ENCODE measurements around the gene ORM2.
"Not testable (repeated sequence)": the region's sequence is repeated elsewhere in the genome, so short reads cannot be mapped to it uniquely, and the experiment has no call there.

Gene ORM2

DNA sequence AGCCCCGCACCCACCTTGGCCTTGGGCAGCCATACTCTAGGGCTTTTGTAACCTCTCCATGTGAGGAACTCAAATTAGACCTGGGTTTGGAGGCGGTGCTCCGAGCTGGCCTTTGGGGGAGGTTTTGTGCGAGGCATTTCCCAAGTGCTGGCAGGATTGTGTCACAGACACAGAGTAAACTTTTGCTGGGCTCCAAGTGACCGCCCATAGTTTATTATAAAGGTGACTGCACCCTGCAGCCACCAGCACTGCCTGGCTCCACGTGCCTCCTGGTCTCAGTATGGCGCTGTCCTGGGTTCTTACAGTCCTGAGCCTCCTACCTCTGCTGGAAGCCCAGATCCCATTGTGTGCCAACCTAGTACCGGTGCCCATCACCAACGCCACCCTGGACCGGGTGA lies at the start of gene ORM2:
Gene ORM2 (plus strand): TSS at position 245 of the 398 bp plus-strand sequence. CDS start 36 bp downstream, at position 281.
- DNase-seq = not testable (repeated sequence)

DNA sequence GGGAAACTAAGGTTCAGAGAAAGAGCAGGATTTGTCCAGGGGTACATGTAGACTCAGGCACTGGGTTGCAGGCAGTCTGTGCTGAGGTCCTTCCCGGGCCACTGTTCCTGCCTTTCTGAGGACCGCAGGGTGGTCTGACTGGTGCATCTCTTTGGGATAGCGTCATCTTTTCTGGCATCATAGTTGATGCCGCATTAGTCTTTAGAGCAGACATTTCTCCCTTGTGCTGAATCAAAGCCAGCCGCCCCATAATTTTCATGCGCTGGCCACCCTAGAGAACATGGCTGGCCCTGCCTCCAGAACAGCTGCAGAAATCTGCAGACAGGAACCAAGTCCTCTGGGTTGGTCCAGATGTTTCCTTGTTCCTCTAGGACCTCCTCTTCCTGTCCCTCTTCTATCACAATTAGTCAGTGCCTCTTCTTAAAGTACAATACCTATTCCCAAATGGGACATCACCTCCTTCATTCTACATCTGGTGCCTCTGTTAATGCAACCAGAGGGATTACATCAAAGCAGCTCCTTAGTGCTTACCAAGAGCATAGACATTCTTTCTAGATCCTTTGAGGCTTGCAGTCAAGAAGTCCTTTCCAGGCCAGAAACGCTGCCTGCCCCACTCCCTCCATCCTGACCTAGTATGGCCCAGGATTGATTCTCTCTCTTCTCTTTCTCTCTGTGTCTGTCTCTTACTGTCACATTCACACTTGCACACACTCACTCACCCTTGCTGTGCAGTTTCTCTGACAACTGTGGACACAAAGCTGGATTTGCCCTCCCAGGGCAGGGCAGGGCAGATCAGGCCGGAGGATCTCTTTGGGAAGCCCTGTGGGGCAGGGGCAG lies 48.8 kb upstream of the ORM2 start:
- no peak for DNase-seq

DNA sequence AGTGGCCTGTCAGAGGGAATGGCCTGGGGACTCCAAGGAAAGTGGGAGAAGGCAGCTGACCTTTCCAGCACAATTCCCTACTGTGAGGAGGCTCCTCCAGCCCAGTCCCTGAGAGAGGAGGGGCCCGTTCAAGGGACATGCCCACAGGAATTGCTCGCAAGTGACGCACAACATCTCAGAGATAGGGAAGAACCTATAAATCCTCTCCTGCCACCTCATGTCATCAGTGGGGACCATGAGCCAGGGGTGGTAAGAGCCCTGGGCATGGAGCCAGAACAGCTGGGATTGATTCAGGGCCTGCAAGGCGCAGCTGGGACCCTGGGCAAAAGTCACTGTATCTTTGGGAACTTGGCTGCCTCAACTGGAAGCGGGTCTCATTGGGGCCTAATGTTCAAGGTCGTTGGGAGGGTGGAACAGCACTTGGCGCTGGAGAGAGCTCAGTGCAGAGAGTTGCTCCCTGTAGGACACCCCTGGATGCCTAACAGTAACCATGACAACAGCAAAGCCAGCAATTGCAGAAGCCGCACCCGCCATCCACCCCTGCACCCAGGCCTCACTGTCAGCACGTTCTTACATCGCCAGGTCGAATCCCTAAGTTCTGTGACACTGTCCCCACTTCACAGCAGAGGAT lies 48.1 kb upstream of the ORM2 start:
- DNase-seq = no peak

DNA sequence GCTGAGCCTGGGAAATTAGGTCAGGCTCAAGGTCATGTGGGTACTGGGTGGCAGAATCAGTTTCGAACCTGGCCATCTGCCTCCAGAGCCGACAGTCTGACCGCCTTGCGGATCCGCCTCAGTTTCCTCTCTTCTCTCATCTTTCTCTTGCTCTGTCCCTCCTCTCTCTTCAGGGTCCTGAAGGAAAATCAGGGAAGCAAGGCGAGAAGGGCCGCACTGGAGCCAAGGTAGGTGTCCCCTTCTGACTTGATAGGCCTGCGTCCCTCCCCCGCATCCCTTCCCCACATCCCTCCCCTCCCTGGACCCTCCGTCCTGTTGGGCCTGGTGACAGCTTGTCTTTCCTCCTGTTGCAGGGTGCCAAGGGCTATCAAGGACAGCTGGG lies 47.6 kb upstream of the ORM2 start:
- DNase-seq = no peak

DNA sequence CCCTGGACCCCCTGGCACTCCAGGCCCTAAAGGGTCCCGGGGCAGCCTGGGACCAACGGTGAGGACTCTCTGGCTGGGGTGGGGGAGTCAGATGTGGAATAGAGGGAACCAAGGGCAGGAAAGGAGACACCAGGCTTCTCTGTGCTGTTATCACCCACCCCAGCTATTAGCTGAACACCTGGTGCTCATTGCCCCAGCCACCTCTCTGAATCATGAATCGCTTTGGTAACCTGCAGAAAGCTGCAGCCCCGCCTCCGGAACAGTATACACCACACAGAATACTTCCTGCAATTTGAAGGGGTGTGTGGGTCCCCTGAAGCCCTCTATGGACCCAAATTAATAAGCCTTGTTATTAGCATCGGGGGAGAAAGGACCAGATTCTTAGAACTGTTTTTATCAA lies 47.2 kb upstream of the ORM2 start:
- no peak for DNase-seq

DNA sequence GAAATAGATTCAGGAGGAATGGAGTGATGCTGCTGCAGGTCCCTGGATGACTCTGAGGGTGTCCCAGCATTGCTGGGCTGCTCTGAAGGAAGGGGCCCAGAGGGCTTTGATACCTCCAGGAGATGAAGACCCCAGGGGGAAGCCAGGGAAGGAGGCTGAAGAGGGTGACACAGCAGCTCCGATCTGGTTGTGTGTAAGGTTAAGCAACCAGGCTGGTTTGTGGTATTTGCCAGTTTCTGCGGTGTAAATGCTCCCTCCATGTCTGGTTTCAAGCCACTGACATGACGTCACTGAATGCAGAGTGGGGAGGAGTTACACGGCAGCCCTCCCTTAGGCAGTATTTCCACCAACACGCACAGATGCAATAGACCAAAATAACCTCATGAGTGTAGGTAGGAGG lies 46.7 kb upstream of the ORM2 start:
- DNase-seq = peak; percentile 64

DNA sequence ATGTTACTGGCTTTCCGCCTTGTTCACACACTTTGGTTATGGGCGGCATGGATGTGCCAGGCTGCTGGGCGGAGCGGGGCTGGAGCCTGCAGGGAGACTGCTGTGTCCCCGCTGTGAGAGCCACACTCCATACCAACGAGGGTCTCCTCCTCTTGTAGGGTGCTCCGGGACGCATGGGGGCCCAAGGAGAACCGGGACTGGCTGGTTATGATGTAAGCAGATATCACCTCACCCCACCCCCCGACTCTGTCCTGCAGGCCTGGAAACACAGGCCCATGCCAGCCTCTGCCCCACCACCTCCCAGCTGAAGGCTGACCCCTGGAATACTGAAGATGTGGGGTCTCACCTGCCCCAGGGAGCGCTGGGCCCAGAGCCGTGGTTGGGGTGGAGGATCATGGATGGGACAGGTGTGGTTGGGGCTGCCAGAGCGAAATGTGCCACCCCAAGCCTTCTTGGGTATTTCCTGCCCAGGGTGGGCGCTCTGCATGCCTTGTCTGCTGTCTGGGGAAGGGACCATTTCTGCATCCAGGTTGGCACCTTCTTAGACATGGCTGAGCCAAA lies 46.0 kb upstream of the ORM2 start:
- DNase-seq = no peak

DNA sequence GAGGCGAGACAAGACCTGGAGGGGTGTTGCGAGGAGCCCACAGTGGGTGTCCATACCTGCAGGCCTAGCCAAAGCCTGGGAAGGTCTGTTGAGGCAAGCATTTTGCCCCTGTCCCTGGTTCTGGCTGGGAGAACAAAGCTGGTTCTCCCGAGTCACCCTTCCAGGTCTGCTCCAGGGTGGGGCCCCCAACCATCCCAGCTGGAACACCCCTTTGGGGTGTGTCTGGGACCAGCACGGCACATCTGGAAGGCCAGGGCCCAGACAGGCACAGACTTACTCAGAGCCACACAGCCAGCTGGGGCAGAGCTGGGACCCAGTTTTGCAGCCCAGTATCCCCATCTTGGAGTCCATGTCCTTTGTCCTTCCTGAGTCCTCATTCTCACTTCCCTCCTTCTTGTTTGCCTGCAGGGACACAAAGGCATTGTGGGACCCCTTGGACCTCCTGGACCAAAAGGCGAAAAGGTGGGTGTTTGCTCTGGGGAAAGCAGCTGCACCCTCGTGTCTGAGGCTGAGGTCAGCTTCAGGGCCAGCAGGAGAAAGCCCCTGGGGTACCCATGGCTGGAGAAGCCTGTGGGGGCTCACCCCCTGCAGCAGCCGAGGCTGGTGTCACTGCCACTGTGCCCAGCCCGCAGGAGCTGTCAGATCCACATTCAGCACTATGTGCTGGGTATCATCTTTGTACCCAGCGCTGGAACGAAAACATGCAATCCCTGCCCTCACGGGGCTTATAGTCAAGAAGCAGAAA lies 45.2 kb upstream of the ORM2 start:
- DNase-seq = no peak

DNA sequence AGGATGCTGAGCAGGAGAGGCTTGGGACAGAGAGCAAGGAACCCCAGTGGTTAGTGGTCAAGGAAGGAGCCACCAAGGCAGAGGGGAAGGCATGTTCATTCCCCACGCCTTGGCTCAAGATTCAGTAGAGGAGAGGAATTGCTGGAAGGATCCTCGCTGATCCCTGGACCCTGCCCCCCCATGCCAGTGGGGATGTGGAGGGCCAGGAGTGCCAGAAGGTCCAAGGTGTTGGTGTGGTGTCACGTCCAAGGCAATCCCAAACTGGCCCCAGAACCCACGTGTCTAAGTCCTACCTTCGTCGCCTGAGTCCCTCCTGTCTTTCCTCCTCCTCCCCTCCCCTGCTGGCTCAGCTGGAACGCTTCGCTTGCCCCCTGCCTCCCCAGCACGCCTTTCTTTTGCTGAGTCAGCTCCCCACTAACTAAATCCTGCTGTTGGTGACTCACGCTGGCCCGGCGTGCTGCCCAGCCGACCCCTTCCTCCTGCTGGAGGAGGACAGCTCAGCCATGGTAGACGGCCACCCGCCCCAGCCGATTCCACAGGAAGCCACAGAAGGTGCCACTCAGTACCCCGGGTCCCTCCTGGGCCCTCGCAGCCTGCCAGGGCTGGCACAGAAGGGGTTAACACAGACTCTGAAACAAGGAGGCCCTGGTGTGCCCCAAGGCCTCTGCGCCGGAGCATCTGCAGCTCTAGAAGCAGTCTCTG lies 44.4 kb upstream of the ORM2 start:
- no peak for DNase-seq

DNA sequence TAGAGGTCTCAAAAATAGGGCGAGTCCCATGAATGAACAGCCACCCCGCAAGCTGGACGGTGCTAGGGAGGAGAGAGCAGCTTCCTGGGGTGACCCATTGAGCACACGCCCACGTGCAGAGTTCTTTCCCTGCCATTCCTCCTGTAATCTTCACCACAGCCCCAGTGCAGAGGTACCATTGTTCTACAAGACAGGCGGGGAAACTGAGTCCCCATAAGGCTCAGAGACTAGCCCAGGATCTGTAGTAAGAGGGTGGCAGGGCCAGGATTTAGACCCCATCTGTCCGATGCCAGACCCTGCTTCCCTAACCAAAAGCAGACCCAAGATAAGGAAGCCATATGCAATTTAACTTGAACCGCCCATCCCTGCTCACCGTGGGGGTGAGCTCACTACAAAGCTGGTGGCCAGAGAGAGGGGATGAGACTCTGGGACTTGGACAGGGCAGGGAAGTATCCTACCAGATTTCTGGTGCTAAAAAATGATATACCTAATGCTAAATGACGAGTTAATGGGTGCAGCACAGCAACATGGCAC lies 43.5 kb upstream of the ORM2 start:
- DNase-seq = no peak

DNA sequence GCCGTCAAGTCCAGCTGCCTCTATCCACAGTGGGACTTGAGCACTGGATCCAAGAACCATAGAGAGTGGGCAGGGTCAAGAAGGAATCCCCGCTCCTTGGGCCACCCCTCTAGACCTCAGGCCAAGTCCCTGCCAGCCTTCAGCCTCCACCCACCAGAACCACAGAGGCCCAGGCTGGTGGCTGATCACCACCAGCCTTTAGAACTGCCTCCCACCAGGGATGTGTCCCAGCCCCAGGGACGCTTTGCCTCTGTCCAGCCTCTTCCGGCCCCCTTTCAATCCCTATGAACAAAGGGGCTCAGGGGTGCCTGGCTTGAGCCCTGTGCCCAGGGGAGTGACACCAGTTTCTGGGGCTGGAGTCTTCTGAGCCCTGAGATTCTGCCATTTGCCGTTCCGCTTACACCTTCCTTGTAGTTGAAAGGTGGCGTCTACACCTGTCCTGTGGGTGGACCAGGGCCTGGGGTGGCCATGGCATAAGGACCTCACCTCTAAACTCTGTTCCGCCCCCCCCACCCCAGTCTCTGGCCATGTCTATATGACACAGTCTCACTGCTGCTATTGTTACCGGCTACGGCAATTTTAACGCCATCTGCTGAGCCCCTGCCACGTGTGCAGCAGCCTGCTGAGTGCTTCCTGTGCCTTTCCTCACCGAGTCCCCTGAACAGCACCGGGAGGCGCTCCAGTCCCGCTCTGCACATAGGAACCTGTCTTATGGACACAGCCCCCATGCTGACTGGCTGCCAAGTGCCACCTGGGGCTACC lies 42.5 kb upstream of the ORM2 start:
- DNase-seq = no peak

DNA sequence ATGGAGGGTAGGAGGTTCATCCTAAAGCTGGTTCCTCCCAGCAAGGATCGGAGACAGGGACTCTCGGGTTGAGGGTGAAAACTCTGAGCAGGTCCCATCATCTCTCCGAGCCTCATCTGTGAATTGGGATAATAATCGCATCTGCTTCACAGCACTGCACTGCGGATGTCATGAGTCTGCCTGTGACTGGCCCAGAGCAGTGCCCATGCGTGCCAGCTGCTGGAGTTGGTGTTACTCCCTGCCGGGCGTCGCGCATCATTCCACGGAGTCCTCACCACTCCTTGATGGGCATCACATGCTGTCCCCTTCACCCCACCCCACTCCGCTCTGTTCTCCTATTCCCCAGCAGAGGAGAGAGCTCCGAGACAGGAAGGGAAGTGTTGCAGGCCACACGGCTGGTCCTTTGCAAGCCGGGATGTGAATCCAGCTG lies 41.9 kb upstream of the ORM2 start:
- DNase-seq = no peak

DNA sequence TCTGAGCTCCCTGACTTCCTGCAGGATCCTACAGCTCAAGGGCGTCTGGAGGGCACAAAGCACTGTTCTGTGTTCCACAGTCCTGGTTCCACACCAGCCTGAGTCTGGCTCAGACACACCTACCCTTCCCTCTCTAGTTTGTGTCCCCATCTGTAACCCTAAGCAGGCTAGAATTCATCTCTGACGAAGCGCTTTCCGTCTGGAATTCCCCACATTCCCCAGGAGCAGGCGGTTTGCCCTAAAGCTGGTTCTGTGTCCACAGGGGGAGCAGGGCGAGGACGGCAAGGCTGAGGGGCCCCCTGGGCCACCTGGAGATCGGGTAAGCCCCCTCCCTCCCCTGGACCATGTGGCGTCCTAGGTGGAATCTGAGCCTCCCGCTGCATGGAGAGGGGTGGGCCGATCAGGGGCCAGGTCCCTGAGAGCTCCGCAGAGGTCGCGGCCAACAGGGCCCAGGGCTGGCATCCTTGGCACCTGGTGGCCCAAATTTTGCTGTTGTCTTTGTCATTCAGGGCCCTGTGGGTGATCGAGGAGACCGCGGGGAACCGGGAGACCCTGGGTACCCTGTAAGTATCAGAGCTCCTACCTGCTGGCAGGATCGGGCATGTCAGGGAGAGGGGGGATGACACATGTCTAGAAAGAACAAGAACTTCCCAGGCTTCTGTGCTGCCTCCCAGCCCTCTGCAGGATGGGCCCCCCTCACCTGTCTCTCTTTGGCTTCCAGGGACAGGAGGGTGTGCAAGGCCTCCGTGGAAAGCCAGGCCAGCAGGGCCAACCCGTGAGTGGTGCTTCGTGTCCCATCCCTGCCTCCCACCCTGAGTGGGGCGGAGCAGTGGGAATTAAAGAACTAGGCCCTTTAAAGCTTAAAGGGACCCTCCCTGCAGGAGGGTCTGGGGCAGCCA lies 41.2 kb upstream of the ORM2 start:
- DNase-seq = no peak

DNA sequence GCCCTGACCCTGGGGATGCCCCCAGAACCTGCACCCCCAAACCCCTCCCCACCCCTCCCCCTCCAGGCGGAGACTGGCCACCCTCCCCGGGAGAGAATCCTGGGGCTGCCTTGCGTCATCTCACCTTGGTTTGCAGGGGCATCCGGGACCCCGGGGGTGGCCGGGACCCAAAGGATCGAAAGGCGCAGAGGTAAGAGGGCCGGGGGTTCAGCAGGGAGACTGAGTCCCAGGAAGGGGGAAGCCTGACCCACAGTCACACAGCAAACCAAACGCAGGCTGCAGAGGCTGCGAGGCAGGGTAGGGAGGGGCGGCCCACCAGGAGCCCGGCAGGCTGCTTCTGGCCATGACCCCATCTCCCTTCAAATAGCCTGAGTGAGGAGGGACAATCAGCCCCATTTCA lies 40.6 kb upstream of the ORM2 start:
- DNase-seq = no peak

DNA sequence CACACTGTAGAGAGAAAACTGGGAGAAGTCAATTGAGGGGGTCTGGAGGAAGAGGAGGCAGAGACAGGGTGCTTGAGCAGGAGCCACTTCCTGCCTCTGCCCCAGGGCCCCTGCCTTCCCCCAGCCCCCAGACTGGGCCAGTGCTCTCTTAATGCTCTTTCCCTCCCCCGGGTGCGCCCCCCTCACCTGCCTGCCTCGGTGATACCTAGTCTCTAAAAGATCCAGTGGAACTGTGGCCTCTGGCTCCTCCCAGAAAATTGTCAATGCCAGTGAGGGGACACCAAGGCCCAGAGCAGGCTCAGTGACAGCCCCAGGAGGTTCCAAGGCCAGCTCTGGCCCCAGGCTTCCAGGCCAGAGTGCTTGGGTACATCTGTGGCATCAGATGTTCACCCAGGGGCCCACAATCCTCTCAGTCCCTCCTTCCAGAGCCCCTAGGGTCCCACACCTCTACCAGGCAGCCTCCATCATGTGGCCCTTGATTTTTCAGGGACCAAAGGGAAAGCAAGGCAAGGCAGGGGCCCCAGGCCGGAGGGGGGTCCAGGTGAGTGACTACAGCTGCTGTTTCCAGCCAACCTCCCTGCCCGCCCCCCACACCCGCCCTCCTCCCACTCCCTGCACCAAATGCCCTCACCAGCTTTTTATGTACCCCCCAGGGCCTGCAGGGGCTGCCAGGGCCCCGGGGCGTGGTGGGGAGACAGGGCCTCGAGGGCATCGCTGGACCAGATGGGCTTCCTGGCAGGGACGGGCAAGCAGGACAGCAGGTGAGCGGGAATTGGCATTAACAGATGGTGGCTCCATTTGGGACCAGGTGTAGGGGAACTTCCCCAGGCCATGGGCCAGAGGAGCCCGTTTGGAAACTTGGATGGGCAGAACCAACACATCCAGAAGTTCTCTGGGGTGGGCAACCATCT lies 39.8 kb upstream of the ORM2 start:
- DNase-seq = no peak

DNA sequence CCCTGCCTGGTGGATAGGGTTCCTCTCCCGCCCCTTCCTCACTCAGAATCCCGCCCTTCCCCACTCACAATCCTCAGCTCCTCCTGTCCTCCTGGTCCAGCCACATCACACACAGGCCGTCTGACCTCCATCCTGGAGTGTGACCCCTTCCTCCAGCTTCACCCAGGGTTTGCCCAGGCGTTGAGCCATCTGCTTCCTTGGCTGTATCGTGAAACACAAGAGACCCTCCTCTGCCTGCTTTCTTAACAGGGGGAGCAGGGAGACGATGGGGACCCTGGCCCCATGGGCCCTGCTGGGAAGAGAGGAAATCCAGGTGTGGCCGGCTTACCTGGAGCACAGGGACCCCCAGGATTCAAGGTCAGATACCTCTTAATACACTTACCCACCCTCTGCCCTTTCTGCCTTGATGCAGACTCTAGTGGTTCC lies 39.1 kb upstream of the ORM2 start:
- no peak for DNase-seq

DNA sequence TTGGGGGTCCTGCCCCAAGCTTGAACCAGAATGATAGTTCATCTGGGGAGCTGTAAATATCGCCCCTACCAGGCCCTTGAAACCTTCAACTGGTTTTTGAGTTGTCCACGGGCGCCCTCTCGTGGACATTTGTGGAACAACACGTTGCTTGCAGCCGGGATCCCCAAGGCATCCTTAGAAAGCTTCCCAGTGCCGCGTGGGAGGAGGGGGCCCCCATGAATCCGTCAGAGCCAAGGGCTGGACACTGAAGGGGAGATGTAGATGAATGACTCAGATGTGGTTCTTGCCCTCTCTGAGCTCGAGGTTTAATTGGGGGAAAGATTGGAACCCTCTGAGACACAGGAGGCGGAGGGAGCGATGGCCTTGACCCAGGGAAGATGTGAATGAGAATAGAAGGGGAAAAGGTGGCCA lies 38.6 kb upstream of the ORM2 start:
- peak; percentile 70 for DNase-seq

DNA sequence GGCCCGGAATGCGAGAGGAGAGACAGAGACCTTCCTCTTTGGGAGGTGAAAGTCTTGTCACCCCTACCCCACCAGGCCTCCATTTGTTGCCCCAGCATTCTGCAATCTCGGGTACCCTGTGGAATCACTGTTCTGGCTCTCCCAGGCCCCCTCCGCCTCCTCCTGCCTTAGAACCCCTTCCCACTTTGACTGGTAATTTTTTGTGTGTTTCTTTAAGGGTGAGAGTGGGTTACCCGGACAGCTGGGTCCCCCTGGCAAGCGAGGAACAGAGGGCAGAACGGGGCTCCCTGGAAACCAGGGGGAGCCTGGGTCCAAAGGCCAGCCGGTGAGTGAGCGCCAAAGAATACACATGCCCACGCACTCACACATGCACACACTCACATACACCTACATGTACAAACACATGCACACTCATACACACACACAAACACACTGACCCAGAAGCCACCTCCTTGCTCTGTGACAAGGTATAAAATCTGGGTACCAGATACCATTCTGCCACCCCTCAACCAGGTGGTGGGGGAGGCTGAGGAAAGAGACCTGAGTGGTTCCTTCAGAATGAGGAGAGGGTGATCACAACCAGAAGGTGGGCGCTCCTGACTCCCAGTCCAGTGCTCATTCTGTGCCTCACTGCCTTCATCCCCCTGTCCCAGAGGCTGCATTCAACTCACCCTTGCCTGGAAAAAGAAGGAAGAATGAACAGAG lies 37.6 kb upstream of the ORM2 start:
- no peak for DNase-seq

DNA sequence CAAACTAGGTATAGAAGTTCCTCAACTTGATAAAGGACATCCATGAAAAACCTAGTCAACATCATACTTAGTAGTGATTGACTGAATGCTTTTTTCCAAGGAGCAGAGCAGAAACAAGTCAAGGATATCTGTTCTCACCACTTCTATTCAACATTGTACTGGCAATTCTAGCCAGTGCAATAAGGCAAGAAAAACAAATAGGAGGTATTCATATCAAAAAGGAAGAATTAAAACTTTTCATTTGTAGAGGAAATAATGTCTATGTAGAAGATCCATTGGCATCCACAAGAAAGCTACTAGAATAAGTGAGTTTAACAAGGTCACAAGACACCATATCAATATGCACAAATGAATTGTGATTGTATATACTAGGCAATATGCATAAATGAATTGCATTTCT lies 35.0 kb upstream of the ORM2 start:
- no peak for DNase-seq

All from activated CD4-positive, alpha-beta T cell treated with anti-CD3 and anti-CD28 coated beads, Interleukin-10, Interleukin-2, amounts not matched to agents 100 ng/mL and 50 ng/mL, durations not matched to agents 16 hours and 8 hours (primary cell).